ENCODE data around the gene CLDN24.

GRCh38 chr4:183287309-183287659 is 34.9 kb downstream of the CLDN24 start:
- TF ChIP-seq EZH2 (IDR thresholded peaks at IDR 0.05; ENCODE audit: low read length, missing control alignments) = no peak
- TF ChIP-seq, protein P1, sequence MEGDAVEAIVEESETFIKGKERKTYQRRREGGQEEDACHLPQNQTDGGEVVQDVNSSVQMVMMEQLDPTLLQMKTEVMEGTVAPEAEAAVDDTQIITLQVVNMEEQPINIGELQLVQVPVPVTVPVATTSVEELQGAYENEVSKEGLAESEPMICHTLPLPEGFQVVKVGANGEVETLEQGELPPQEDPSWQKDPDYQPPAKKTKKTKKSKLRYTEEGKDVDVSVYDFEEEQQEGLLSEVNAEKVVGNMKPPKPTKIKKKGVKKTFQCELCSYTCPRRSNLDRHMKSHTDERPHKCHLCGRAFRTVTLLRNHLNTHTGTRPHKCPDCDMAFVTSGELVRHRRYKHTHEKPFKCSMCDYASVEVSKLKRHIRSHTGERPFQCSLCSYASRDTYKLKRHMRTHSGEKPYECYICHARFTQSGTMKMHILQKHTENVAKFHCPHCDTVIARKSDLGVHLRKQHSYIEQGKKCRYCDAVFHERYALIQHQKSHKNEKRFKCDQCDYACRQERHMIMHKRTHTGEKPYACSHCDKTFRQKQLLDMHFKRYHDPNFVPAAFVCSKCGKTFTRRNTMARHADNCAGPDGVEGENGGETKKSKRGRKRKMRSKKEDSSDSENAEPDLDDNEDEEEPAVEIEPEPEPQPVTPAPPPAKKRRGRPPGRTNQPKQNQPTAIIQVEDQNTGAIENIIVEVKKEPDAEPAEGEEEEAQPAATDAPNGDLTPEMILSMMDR (conservative IDR thresholded peaks at IDR 0.05 in 1 of 2, IDR thresholded peaks at IDR 0.05 in 1 of 2; ENCODE audit: low read depth in 1 of 2, low read length in 2 of 2) = no peak
